Measurements from ENCODE around the gene SPOPL.
"Not testable (repeated sequence)": the region's sequence is repeated elsewhere in the genome, so short reads cannot be mapped to it uniquely, and the experiment has no call there.

SPOPL gene

DNA sequence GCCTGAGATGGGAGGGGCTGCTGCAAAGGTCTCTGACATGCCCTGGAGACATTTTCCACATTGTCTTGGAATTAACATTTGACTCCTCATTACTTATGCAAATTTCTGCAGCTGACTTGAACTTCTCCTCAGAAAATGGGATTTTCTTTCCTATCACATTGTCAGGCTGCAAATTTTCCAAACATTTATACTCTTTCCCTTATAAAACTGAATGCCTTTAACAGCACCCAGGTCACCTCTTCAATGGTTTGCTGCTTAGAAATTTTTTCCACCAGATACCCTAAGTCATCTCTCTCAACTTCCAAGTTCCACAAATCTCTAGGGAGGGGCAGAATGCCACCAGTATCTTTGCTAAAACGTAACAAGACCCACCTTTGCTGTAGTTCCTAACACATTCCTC, 22.8 kb downstream of the SPOPL start:
- not testable (repeated sequence) for FAIRE-seq

GRCh38 chr2:138531913-138532312, 30.3 kb downstream of the SPOPL start:
- FAIRE-seq, result no peak

DNA sequence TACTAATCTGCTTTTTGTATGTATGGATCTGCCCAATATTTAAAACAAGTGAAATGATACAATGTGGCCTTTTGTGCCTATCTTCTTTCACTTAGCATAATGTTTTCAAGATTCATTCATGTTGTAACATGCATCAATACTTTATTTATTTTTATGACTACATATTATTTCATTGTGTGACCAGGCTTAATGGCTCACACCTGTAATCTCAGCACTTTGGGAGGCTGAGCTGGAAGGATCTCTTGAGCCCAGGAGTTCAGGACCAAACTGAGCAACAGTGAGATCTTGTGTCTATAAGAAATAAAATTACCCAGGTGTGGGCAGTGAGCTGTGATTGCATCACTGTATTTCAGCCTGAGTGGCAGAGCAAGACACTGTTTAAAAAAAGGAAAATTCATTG, 33.2 kb downstream of the SPOPL start:
- FAIRE-seq, result no peak

- no peak for FAIRE-seq
These were observed 34.7 kb downstream of the SPOPL start for GRCh38 chr2:138536302-138536701.

GRCh38 chr2:138536740-138537139, 35.2 kb downstream of the SPOPL start:
- FAIRE-seq, result no peak

DNA sequence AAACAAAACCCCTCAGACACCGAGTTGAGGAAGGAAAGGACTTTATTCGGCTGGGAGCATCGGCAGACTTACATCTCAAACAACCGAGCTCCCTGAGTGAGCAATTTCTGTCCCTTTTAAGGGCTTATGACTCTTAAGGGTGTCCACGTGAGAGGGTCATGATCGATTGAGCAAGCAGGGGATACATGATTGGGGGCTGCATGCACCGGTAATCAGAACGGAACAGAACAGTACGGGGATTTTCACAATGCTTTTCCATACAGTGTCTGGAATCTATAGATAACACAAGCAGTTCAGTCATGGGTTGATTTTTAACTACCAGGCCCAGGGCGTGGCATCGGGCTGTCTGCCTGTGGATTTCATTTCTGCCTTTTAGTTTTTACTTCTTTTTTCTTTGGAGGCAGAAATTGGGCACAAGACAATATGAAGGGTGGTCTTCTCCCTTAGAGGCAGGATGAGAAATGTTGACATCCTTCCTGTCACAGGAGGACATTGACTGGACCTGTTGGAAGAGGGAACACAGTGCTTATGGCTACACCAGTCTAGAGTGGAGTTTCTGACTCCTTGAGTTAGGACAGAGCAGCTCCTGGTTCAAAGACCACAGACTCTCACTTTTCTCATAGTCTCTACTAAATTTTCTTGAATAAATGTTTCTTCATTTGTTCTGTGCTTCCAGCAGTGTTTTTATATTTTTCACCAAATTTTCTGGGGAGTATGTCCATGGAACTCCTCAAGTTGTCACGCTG, 35.8 kb downstream of the SPOPL start:
- FAIRE-seq, result no peak

- not testable (repeated sequence) for FAIRE-seq
These were observed 42.6 kb downstream of the SPOPL start for GRCh38 chr2:138544206-138544605.

DNA sequence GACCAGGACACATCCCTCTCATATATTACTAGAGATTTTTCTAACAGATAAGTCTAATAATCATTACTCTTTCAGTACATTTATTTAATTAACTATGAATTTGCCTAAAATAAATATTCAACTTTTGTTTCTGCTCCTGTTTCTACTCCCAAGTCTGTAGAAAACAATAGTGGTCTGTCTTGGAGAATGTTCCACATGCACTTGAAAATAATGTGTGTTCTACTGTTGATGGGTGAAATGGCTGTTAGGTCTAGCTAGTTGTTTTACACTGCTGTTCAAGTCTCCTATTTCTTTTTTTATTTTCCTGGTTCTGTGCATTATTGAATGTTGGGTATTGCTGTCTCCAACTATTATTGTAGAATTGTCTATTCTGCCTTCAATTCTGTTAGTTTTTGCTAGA, 47.2 kb downstream of the SPOPL start:
- FAIRE-seq, result no peak

GRCh38 chr2:138550172-138550571, 48.6 kb downstream of the SPOPL start:
- no peak for FAIRE-seq

GRCh38 chr2:138550670-138551287, 49.2 kb downstream of the SPOPL start:
- no peak for FAIRE-seq

DNA sequence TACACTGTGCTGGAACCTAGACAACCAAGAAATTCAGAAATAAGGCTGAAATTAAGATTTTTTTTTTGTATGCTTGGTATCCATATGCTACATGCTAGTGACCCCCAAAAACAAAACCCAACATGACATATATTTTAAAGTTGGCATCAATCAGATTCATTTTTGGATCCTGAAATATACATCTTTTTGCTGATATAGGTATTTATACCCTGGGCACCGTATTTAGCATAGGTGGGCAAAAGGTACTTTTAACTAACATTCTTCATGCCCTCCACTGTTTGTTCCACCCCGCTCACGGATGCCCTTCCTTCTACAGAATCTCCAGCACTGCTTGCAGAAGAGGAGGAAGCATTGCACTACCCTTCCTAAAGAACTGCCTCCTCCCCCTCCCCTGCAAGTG, 52.6 kb downstream of the SPOPL start:
- FAIRE-seq, result no peak

DNA sequence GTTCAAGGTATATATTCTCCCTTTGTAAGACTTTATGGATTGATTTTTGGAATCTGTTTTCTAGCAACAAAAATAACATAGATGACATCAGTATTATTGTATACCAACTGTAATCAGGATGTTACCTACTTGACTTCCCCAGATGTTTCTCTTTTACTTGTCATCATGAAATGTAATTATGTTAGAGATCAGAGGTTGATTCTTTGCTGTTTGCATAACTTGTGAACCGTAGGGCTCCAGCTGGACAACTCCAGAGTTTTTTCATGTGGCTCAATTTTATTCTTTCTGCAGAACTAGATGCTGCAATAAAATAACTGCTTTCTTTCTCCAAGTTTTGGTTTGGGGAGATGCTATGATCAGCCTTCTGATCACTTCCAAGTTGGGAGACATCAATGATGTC, 58.1 kb downstream of the SPOPL start:
- FAIRE-seq, result no peak

DNA sequence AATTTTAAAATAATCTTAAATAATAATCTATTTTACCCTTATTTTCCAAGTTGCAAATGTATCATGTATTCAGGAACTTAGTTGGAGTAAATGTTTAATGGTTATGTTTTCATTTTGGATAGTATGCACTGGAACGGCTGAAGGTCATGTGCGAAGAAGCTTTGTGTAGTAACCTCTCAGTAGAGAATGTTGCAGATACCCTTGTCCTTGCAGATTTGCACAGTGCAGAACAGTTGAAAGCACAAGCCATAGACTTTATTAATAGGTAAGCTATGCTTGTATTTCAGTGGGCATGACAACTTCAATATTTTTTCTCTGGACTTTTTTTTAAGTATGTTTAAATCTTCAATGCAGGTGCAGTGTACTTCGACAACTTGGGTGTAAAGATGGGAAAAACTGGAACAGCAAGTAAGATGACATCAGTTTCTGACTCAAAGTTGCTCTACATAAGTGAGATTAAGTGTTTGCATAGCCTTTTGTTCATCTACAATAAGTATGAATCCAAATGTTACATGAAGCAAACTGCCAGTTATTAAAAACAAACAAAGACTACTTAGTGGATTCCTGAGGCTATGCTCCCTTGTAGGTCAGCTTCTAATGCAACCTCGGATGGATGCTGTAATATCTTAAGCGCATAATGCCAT, 63.1 kb downstream of the SPOPL start:
- FAIRE-seq, result no peak

GRCh38 chr2:138565230-138565598, 63.6 kb downstream of the SPOPL start:
- no peak for FAIRE-seq

DNA sequence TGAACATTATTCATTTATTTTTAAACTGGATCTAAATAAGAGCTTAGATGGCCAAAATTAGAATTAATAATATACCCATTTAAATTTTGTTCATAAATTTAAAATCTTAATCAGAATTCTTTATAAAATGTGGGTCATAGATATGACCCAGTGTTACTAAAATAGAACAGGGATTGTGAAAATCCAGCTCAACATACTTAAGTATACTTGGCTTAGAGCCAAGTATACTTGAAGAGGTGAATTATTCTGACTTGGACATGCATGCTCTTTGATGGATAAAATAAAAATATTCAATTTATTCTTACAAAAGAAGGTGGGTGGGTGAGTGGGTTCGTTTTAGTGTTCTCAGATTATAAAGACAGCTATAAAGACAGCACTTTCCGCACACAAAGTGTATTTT, 70.7 kb downstream of the SPOPL start:
- FAIRE-seq, result no peak

GRCh38 chr2:138577066-138577465, 75.5 kb downstream of the SPOPL start:
- no peak for FAIRE-seq

GRCh38 chr2:138579556-138579955, 78.0 kb downstream of the SPOPL start:
- FAIRE-seq, result no peak

DNA sequence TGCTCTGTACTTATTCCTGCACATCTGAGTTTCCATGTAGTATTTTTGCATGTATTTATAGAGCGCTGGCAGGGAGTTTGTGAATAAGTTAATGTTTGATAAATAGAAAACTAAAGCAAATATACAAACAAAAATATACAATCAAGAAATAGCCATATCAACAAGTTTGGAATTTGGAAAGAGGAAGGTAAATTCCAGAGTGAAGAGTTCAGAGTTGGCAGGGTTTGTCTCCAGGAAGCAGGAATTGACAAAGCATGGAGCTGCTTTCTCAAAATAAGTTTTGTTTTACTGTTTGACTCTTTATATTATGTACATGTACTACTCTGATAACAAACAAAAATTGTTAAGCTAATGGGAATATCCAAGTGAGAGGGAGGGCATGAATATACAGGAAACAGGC, 80.3 kb downstream of the SPOPL start:
- FAIRE-seq, result no peak

GRCh38 chr2:138589663-138590062, 88.1 kb downstream of the SPOPL start:
- no peak for FAIRE-seq

- FAIRE-seq, result no peak
These were observed 94.8 kb downstream of the SPOPL start for GRCh38 chr2:138596403-138596802.

DNA sequence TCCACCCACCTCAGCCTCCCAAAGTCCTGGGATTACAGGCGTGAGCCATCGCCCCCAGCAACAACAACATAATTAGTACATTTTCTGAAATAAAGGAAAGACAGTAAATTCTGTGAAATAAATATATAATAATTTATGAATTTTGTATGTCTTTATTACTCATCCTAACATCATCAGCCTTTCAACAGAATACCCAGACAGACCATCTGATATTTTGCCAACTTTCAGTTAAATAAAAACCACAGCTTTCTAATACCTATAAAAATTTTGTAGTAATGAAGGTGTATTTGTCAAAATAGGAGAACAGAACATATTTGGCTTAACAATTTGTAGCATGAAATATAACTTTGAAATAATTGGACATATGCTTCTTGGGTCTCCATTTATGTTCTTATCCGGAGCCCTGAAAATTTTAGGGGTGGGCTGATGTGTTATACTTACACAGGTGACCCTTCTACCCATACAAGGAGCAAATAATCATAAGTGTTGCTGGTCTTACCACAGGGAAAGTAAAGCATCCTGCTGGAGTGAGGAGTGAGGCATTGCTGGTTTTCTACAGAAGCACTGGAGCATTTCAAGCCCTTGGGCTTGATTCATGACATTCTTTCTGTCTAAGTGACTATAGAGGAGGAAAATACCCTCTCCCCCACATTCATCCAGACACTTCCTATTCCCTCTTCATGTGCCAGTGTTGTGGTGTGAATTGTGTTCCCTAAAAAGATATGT, 99.3 kb downstream of the SPOPL start:
- FAIRE-seq, result no peak

DNA sequence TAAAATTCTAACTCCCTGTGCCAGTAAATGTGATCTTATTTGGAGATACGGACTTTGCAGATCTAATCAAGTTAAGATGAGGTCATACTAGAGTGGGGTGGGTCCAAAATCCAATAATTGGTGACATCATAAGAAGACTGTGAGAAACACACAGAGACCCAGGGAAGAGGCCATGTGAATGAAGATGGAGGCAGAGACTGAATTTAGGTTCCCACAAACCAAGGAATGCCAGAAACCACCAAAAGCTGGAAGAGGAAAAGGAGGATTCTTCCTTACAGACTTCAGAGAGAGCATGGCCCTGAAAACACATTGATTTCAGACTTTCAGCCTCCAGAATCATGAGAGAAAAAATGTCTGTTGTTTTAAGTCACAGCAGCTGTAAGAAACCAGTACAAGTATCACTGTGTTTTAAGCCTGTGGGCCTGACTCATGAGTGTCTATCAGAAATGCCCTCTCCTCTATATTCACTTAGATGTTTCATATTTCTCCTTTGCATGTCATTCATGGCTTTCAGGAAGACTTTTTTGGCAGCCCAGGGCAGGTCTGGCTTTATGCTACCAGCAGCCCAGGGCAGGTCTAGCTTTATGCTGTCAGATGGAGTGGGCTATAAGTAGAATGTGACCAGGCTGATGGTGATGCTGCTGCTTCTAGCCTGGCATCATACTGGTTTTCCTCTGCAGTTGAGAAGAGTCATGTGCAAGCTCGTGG, 100.0 kb downstream of the SPOPL start:
- no peak for FAIRE-seq

DNA sequence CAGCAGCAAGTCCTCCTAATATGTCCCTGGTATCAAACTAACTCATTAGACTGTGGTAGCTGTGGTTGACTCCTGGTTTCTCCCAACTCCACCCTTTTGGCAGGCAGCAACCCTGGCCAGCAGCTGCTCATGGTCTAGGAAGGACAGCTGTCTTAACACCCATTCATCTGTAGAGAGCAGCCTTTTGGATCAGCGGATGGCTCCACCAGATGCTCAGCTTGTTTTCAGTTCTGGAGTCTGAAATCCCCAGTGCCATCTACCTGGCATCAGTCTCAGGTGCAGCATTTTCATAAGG, 100.5 kb downstream of the SPOPL start:
- FAIRE-seq, result no peak
